COLO829 (cell line): Measurements from ENCODE around the gene RPL9.
"Not testable (repeated sequence)": the region's sequence is repeated elsewhere in the genome, so short reads cannot be mapped to it uniquely, and the experiment has no call there.

Source experiments
- DNase-seq: peaks from one replicate; pipeline ENCODE4 v3.0.0; 2012; ENCODE audit warnings: low spot score

The RPL9 gene

GRCh38 chr4:39425297-39425696 is 33.4 kb downstream of the RPL9 start:
- not testable (repeated sequence) for DNase-seq

GRCh38 chr4:39422247-39422646 is 36.5 kb downstream of the RPL9 start:
- no peak for DNase-seq

- no peak for DNase-seq
Observed at GRCh38 chr4:39415678-39416283, 42.9 kb downstream of the RPL9 start.

GRCh38 chr4:39411561-39411960 is 47.2 kb downstream of the RPL9 start:
- not testable (repeated sequence) for DNase-seq

- no peak for DNase-seq
Observed at GRCh38 chr4:39410415-39410814, 48.3 kb downstream of the RPL9 start.

- DNase-seq: no peak
Observed at GRCh38 chr4:39407584-39407885, 51.2 kb downstream of the RPL9 start.

GRCh38 chr4:39406763-39407583 is 51.7 kb downstream of the RPL9 start, which contains the start of gene KLB:
Gene KLB (plus strand): TSS chr4:39406930. CDS start chr4:39406950, 20 bp downstream.
- DNase-seq: no peak
